Sigmoid colon (tissue), 4 donors: Measurements from ENCODE around the gene ABCA6.

ENCODE experiments used
- POLR2A ChIP-seq, 2 donors: fragments of 450-650 bp; IDR thresholded peaks; one replicate each; pipeline ENCODE4 v1.6.1; 2016; ENCODE audit warnings: antibody characterized with exemption in 2 of 2, mild to moderate bottlenecking in 2 of 2, moderate library complexity in 2 of 2
- POLR2AphosphoS5 ChIP-seq, 4 donors: sonication (generic); formaldehyde crosslinking; IDR thresholded peaks; one replicate each; pipeline ENCODE4 v1.6.1; 2017; ENCODE audit warnings: antibody characterized with exemption in 4 of 4
- TF ChIP-seq, protein P1 (sequence below), 4 experiments: fragments of 450-650 bp in 3 of 4; fragments of 200-600 bp in 1 of 4; IDR thresholded peaks; one replicate each; pipeline ENCODE4 v1.5.1; 2016 to 2019; ENCODE audit warnings: antibody characterized with exemption in 4 of 4, mild to moderate bottlenecking in 3 of 4, moderate library complexity in 2 of 4

DNA sequence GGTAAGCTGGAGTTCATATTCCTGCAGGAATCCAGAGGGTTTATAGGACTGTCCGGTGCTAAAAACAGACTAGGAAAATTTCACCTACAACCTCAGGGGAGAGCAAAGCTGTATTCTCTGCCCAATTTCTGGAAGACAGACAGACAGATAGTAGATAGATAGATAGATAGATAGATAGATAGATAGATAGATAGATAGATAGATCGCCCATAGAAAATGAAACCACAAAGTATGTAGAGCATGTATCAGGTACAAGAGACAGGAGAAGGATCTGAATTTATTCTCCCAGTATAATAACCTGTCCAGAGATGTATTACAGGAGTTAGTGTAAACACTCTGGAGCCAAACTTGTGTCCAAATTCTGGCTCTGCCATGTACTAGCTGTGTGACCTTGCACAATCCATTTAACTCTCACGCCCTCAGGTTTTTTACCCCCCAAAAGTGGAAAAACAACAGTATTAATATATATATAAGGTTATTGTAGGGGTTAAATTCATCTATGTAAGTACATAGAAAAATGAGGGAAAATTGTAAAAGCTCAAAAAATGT, 2.1 kb upstream of the ABCA6 start:
- TF ChIP-seq, protein P1, sequence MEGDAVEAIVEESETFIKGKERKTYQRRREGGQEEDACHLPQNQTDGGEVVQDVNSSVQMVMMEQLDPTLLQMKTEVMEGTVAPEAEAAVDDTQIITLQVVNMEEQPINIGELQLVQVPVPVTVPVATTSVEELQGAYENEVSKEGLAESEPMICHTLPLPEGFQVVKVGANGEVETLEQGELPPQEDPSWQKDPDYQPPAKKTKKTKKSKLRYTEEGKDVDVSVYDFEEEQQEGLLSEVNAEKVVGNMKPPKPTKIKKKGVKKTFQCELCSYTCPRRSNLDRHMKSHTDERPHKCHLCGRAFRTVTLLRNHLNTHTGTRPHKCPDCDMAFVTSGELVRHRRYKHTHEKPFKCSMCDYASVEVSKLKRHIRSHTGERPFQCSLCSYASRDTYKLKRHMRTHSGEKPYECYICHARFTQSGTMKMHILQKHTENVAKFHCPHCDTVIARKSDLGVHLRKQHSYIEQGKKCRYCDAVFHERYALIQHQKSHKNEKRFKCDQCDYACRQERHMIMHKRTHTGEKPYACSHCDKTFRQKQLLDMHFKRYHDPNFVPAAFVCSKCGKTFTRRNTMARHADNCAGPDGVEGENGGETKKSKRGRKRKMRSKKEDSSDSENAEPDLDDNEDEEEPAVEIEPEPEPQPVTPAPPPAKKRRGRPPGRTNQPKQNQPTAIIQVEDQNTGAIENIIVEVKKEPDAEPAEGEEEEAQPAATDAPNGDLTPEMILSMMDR (IDR thresholded peaks at IDR 0.05), result no peak
- TF ChIP-seq POLR2AphosphoS5 (IDR thresholded peaks at IDR 0.05) (no peak), POLR2A (IDR thresholded peaks at IDR 0.05) (no peak)
